ENCODE measurements around the gene NTSR1. TPM values are rescaled to one million over a fixed set of nuclear protein-coding genes. Genes with fewer than 3 reads are reported as not detected.

NTSR1 gene
- total and polyA plus RNA-seq, 4 donors, result 0.02 to 3.7 (median 0.76) TPM

DNA sequence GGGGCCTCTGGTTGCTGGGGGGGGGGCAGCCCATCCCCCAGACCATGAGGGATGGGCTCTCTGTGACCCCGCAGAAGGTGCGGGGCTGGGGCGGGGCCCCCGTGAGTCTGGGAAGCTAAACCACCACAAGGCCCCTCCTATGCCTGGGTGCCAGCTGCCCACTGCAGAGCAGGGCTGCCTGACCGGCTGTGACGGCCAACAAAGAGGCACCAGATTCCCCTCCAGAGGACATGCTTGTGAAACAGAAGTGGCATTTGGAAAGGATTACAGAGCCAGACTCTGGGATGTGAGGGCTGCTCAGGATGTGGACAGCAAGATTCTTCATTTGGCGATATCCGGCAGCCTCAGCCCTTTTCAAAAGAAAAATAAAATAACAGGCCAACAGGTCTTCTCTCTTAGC lies 16.5 kb upstream of the NTSR1 start:
- Histone ChIP-seq H3K9ac (ENCODE audit: insufficient read depth in 1 of 2, low read length in 2 of 2) (no peak overlapping the region), H3K36me3 (ENCODE audit: control insufficient read depth in 4 of 4, insufficient read depth in 4 of 4, low read length in 4 of 4) (peaks cover 0 to 2% (median 0%) of the 10 kb centered on the region in 4 donors), H3K9me3 (ENCODE audit: control insufficient read depth in 4 of 4, insufficient read depth in 3 of 4, low read length in 3 of 4) (peaks cover 0 to 2% (median 0%) of the 10 kb centered on the region in 4 donors), H3K4me3 (no peak overlapping the region), H3K27ac (ENCODE audit: low read depth in 1 of 2, low read length in 1 of 2) (no peak overlapping the region), H3K27me3 (ENCODE audit: control insufficient read depth in 3 of 3, insufficient read depth in 3 of 3, low read length in 2 of 3) (peaks cover 0 to 12% (median 0%) of the 10 kb centered on the region in 3 donors), H3K4me1 (ENCODE audit: control insufficient read depth in 5 of 5, insufficient read depth in 5 of 5, low read length in 5 of 5) (no peaks in the 10 kb centered on the region)
- ATAC-seq (ENCODE audit: insufficient read depth, low FRiP score) (no peak), DNase-seq (no peak)
- 74 to 82% methylated on average over 6 to 8 of the region's 8 CpGs for WGBS, 2 donors
- TF ChIP-seq, protein P1, sequence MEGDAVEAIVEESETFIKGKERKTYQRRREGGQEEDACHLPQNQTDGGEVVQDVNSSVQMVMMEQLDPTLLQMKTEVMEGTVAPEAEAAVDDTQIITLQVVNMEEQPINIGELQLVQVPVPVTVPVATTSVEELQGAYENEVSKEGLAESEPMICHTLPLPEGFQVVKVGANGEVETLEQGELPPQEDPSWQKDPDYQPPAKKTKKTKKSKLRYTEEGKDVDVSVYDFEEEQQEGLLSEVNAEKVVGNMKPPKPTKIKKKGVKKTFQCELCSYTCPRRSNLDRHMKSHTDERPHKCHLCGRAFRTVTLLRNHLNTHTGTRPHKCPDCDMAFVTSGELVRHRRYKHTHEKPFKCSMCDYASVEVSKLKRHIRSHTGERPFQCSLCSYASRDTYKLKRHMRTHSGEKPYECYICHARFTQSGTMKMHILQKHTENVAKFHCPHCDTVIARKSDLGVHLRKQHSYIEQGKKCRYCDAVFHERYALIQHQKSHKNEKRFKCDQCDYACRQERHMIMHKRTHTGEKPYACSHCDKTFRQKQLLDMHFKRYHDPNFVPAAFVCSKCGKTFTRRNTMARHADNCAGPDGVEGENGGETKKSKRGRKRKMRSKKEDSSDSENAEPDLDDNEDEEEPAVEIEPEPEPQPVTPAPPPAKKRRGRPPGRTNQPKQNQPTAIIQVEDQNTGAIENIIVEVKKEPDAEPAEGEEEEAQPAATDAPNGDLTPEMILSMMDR (IDR thresholded peaks at IDR 0.05; ENCODE audit: control extremely low read depth, extremely low read depth), result no peak

DNA sequence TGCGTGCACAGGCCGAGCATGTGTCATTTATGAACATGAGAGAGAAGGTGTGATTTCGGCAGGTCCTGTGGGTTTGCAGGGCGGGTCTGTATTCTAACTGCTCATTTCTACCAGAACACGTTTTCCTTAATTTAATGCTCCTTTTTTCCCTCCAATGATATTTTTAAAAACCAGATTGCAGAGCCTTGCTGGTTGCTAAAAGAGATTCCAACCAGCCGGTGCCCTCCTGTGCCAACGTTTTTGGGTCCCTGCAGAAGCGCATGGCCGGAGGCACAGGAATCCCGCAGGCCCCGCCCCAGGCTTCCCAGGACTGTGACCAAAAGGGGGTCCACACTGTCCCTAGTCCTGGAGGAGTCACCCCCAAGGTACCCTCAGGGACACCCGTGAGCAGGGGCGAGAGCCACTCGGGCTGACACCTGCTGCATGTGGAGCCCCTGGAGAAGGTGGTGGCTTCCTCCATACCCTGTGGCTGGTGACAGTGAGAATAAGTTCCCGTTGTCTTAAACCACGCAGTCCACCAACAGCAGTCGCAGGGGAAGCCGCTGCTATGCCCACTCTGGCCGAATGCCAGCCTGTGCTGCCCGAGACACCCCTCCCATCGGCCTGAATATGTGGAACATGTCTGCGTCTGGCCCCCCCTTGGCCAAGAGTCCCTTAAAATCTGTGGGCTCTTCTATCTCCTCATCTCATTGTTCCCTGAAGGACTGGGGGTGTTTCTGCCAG lies 15.7 kb upstream of the NTSR1 start:
- H3K9ac ChIP-seq (ENCODE audit: insufficient read depth in 1 of 2, low read length in 2 of 2), result no peak overlapping the region
- H3K4me1 ChIP-seq (ENCODE audit: control insufficient read depth in 5 of 5, insufficient read depth in 5 of 5, low read length in 5 of 5), result no peaks in the 10 kb centered on the region
- H3K36me3 ChIP-seq (ENCODE audit: control insufficient read depth in 4 of 4, insufficient read depth in 4 of 4, low read length in 4 of 4), result peaks cover 0 to 2% (median 0%) of the 10 kb centered on the region in 4 donors
- WGBS, 2 donors, result 57 to 67% methylated on average over 22 of the region's 22 CpGs
- DNase-seq (no peak), ATAC-seq (ENCODE audit: insufficient read depth, low FRiP score) (no peak)
- TF ChIP-seq, protein P1 (IDR thresholded peaks at IDR 0.05; ENCODE audit: control extremely low read depth, extremely low read depth), result no peak
- no peak overlapping the region for H3K27ac ChIP-seq (ENCODE audit: low read depth in 1 of 2, low read length in 1 of 2)
- peaks cover 0 to 2% (median 0%) of the 10 kb centered on the region in 4 donors for H3K9me3 ChIP-seq (ENCODE audit: control insufficient read depth in 4 of 4, insufficient read depth in 3 of 4, low read length in 3 of 4)
- H3K27me3 ChIP-seq (ENCODE audit: control insufficient read depth in 3 of 3, insufficient read depth in 3 of 3, low read length in 2 of 3), result peaks cover 0 to 12% (median 0%) of the 10 kb centered on the region in 3 donors
- no peak overlapping the region for H3K4me3 ChIP-seq

DNA sequence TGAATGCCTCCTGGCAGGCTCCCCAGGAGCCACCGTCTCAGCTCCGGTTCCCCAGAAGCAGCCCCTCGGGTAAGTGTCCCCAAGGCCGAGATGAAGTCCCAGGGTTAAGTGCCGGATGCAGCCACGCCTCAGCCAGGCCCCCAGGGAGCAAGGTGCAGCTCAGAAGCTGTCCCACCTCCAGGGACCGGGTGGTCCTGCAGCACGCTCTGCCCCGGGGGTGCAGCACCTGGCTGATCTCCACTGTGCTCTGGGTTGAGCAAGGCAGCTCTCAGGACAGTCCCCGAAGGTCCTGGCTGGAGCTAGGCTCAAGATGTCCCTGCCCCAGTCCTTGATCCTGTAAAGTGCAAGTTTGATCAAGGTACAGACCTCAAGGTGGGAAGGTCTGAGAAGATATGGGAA lies 15.1 kb upstream of the NTSR1 start:
- H3K4me3 ChIP-seq, result no peak overlapping the region
- TF ChIP-seq, protein P1 (IDR thresholded peaks at IDR 0.05; ENCODE audit: control extremely low read depth, extremely low read depth), result no peak
- no peaks in the 10 kb centered on the region for H3K4me1 ChIP-seq (ENCODE audit: control insufficient read depth in 5 of 5, insufficient read depth in 5 of 5, low read length in 5 of 5)
- H3K9me3 ChIP-seq (ENCODE audit: control insufficient read depth in 4 of 4, insufficient read depth in 3 of 4, low read length in 3 of 4), result peaks cover 0 to 2% (median 0%) of the 10 kb centered on the region in 4 donors
- no peak overlapping the region for H3K27ac ChIP-seq (ENCODE audit: low read depth in 1 of 2, low read length in 1 of 2)
- H3K36me3 ChIP-seq (ENCODE audit: control insufficient read depth in 4 of 4, insufficient read depth in 4 of 4, low read length in 4 of 4), result no peaks in the 10 kb centered on the region
- DNase-seq (no peak), ATAC-seq (ENCODE audit: insufficient read depth, low FRiP score) (no peak)
- WGBS, 2 donors, result 72 to 84% methylated on average over 10 of the region's 10 CpGs
- H3K27me3 ChIP-seq (ENCODE audit: control insufficient read depth in 3 of 3, insufficient read depth in 3 of 3, low read length in 2 of 3), result peaks cover 0 to 12% (median 0%) of the 10 kb centered on the region in 3 donors
- no peak overlapping the region for H3K9ac ChIP-seq (ENCODE audit: insufficient read depth in 1 of 2, low read length in 2 of 2)
